NCI-H2107 treated with DMSO at 0.1 percent for 48 hours (cell line): ENCODE results near the gene GPR132.
A peak's percentile ranks its signal among the peaks of the same experiment; 100 is the strongest.

Experiments
- DNase-seq: peaks from one replicate; lab custom pipeline; 2025; ENCODE audit not compliant: unreplicated experiment; lab: John Stamatoyannopoulos, UW

GPR132 gene

DNA sequence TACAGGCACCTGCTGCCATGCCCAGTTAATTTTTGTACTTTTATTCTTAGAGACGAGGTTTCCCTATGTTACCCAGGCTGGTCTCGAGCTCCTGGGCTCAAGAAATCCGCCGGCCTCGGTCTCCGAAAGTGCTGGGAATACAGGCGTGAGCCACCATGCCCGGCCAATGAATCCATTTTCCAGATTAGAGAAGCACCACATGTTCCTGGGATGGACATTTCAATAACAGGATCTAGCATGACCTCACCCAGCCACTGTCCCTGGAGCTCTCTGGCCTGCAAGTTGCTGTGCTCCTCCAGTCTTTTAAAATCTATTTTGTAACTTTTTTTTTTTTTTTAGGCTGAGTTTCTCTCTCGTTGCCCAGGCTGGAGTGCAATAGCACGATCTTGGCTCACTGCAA is 2.2 kb downstream of the GPR132 start:
- DNase-seq, result no peak

- DNase-seq, result no peak
Measured at GRCh38 chr14:105062048-105062433, 3.2 kb downstream of the GPR132 start.

DNA sequence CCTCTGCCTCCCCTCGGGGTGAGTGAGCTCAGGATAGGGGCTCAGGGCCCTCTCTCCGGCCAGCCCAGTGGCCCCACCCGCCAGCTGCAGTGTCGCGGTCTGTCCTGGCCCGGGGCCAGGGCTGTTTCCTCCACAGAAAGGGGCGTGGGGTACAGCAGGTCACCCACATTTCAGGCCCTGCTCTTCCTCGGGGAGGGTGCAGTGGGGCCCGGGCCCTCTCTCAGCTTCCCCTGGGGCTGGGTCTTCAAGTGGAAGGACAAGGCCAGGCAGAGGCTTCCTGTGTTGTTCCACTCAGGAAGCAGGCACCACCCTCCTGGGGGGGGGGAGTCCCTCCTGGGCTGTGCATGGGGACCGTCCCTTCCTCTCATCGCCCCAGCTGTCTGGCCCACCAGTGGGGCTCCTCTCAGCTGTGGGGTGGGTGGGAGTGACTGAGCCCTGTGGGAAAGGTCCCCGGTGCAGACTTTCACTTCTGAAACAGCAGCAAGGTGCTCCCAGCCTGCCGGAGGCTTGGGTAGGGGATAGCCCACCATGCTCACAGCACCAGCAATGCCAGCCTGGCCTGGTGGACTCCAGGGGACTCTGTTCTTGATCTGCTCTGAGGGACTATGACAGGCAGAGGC is 3.7 kb downstream of the GPR132 start:
- no peak for DNase-seq

GRCh38 chr14:105060751-105061427 is 4.3 kb downstream of the GPR132 start:
- no peak for DNase-seq

GRCh38 chr14:105059925-105060565 is 5.2 kb downstream of the GPR132 start:
- DNase-seq, result no peak

DNA sequence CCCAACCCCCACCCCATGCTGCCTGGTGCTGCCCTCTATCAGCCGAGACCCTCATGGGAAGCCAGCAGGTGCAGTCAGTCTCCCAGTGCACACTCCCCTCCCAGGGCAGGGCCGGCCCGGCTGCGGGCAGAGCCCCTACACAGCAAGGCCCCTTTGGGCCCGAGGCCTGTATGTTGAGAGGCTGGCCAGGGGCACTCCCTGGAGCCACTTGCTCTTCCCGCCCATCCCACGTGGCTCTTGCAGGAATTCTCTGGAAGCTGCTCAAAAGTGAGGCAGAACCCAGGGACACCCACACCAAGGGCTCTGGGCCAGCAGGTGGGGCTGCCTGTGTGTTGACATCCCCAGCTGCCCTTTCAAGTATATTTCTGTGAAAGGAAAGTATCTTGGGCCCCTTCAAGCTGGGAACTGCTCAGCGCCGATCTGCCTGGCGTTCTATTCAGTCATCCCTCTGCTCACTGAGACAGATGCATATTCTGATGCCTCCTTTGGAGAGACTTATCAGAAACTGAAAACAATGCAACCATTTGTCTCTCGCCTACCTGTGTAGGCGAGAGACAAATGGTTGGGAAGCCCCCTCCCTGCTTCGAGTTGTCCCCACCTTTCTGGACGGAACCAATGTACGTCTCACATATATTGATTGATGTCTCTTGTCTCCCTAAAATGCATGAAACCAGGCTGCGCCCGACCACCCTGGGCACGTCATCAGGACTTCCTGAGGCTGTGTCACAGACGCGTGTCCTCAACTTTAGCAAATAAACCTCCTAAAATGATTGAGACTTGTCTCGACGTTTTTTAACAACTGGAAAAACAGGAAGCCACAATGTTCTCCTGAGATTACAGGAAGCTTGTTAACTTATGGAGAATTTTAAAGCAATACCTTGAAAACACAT is 6.0 kb downstream of the GPR132 start:
- DNase-seq, result no peak

- no peak for DNase-seq
Measured at GRCh38 chr14:105058521-105059034, 6.7 kb downstream of the GPR132 start.

DNA sequence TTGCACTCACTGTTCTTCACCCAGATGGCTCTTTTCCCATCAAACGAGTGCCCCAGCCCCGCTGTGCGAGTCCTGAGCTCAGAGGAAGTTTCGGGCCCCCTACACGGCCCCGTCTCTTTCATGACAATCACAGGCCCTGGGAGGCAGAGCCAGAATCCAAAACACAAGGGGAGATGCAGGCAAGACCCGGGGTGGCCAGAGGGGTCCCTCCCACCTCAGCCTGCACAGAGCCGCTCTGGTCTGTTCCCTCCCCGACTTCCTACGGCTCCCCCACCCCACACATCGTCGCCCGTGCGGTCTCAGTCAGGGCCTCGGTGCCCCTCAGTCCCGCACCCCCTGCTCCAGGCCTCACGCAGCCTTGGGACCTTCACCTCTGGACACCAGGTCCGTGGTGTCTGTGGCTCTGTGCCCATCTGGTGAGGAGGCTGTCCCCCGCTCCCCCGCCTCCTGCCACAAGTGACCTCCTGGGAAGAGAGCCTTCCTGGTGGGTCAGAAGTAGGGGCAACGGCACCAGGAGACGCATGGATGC is 8.9 kb downstream of the GPR132 start:
- DNase-seq, result no peak

GRCh38 chr14:105055736-105056302 is 9.4 kb downstream of the GPR132 start:
- DNase-seq, result no peak

DNA sequence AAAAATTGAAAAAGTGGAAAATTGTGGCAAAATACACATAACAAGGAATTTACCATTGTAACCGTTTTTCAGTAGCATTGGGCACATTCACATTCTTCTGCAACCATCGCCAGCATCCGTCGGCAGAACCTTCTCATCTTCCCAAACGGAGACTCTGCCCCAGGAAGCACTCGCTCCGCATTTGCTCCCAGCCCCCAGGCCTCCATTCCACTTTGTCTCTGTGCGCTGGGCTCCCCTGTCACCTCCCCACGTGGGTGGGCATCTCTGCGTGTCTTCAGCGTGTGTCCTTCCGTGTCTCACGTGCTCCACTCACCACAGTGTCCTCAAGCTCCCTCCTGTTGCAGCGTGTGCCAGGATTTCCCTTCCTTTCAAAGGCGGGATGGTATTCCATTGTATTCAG is 9.9 kb downstream of the GPR132 start:
- DNase-seq, result no peak

GRCh38 chr14:105053996-105054395 is 11.2 kb downstream of the GPR132 start:
- DNase-seq, result no peak

- no peak for DNase-seq
Measured at GRCh38 chr14:105053421-105053820, 11.8 kb downstream of the GPR132 start.

DNA sequence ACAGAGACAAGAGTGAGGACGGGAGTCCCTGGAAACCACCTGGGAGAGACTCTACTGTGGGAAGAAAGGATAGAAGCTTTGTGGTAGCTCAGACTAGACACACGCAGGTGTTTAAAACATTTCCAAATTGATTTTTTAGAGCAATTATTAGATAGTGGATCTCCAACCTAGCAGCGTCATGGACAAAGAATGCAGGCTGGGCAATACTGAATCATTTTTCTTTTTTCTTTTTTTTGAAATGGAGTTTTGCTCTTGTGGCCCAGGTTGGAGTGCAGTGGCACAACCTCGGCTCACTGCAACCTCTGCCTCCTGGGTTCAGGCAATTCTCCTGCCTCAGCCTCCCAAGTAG is 13.1 kb downstream of the GPR132 start:
- DNase-seq, result no peak

GRCh38 chr14:105051182-105052109 is 13.8 kb downstream of the GPR132 start:
- no peak for DNase-seq

GRCh38 chr14:105050551-105050897 is 14.7 kb downstream of the GPR132 start:
- DNase-seq, result peak; percentile 80

- DNase-seq, result peak; percentile 69
Measured at GRCh38 chr14:105049753-105050550, 15.3 kb downstream of the GPR132 start.

DNA sequence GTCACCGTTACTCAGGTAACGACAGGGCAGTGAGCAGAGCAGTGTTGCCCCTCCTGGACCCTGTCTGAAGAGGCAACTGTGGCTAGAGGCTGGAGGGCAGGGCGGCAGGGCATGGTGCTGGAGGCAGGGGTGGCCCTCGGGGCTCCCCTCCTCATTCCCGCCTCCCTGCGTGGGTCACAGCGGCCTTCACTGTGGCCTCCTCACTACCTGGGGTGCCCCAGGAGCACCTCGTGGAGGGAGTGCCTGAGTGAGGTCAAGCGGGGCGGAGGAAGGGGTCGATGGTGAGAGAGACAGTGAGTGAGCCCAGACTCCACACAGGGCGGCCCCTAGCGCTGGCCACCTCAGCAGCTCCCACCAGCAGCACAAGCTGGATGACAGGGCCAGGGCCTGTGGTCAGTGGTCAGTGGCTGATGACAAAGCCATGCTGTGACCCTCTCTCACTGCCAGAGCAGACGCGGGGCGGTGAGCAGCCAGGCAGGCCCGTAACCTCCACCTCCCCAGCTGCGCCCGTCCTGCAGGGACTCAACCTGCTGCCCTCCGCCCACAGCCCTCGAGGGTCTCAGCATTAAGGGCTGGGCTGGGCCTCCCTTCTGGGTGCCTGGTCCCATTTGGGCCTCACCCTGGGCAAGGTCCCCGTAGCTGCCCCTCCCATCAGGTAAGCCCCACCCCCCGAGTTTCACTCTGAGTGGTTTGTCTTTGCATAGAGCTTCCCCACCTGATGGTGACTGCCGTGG is 17.8 kb downstream of the GPR132 start:
- no peak for DNase-seq

DNA sequence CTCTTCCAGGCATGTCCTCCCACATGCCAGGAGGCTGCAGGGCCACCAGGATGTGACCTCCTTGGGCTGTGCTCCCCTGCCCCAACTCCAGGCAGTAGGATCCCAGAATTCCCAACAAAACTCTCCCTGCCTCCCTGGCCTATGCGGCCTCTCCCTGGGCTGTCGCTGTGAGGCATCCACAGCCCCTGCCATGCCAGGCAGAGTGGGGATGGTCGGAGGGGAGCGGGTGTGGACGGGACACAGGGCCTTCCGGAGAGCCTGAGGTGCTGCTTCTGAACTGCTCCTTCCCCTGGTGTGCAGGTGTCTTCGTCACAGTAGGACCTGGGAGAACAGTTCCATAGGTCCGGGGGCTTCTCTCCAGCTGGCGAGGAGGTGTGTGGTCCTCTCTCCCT is 18.3 kb downstream of the GPR132 start:
- no peak for DNase-seq
